Measurements from ENCODE around the gene CCDC177.

CCDC177 gene

DNA sequence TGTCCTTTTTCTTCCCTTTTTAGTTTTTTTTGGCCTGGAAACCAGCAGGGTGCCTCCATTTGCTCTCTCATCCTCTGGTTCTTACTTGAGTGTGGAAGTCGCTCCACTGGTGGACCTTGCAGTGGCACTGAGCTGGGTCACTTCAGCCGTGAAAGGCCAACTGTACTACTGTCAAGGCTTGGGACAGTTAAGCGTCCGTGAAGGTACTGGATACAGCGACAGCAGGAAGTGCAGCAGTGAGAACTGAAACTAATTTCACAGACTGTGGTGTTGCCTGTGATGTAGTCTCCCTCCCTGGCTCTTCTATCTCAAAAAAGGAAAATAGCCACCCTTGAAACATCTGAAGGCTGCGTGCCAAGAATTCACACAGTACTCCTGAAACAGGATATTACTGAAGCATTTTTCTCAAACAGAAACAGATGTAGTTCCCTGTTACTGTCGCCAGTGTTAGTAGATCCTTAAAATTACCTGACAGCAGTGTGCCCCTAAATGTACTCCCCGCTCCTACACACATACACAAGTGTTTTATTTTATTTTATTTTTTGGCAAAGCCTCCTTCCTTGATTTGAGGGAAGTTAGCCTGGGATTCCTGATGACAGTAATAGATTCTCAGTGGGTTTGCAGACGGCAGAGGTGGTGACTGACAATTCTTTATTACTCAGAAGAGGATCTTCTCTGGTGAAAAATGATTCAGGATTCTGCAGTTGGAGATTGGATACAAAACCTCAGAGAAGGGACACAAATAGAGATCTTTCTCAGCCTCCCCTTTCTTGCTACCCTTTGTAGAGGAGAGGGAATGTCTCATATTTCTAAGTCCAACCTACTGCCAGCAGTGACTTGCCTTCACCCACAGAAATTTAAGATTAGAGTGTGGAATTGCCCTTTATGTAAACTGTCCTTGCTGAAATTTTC, 41.1 kb upstream of the CCDC177 start (continued):
- TF ChIP-seq GLIS1 (tag by site-specific recombination; IDR thresholded peaks at IDR 0.05) (no peak), ZNF48 (tag by site-specific recombination; IDR thresholded peaks at IDR 0.05) (no peak), ZNF146 (tag by site-specific recombination; IDR thresholded peaks at IDR 0.05) (no peak), ZFP41 (tag by site-specific recombination; IDR thresholded peaks at IDR 0.05; ENCODE audit: borderline replicate concordance) (no peak), ZSCAN16 (tag by site-specific recombination; IDR thresholded peaks at IDR 0.05) (no peak), ZIC2 (tag by site-specific recombination; IDR thresholded peaks at IDR 0.05) (no peak), MYNN (tag by site-specific recombination; IDR thresholded peaks at IDR 0.05; ENCODE audit: borderline replicate concordance) (no peak), INSM2 (tag by site-specific recombination; IDR thresholded peaks at IDR 0.05) (no peak), ZNF138 (tag by site-specific recombination; IDR thresholded peaks at IDR 0.05; ENCODE audit: borderline replicate concordance) (no peak)
- TF ChIP-seq, protein P1, sequence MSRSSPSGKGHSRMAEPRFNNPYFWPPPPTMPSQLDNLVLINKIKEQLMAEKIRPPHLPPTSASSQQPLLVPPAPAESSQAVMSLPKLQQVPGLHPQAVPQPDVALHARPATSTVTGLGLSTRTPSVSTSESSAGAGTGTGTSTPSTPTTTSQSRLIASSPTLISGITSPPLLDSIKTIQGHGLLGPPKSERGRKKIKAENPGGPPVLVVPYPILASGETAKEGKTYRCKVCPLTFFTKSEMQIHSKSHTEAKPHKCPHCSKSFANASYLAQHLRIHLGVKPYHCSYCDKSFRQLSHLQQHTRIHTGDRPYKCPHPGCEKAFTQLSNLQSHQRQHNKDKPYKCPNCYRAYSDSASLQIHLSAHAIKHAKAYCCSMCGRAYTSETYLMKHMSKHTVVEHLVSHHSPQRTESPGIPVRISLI (tag by site-specific recombination; IDR thresholded peaks at IDR 0.05) = no peak
- TF ChIP-seq, protein P2, sequence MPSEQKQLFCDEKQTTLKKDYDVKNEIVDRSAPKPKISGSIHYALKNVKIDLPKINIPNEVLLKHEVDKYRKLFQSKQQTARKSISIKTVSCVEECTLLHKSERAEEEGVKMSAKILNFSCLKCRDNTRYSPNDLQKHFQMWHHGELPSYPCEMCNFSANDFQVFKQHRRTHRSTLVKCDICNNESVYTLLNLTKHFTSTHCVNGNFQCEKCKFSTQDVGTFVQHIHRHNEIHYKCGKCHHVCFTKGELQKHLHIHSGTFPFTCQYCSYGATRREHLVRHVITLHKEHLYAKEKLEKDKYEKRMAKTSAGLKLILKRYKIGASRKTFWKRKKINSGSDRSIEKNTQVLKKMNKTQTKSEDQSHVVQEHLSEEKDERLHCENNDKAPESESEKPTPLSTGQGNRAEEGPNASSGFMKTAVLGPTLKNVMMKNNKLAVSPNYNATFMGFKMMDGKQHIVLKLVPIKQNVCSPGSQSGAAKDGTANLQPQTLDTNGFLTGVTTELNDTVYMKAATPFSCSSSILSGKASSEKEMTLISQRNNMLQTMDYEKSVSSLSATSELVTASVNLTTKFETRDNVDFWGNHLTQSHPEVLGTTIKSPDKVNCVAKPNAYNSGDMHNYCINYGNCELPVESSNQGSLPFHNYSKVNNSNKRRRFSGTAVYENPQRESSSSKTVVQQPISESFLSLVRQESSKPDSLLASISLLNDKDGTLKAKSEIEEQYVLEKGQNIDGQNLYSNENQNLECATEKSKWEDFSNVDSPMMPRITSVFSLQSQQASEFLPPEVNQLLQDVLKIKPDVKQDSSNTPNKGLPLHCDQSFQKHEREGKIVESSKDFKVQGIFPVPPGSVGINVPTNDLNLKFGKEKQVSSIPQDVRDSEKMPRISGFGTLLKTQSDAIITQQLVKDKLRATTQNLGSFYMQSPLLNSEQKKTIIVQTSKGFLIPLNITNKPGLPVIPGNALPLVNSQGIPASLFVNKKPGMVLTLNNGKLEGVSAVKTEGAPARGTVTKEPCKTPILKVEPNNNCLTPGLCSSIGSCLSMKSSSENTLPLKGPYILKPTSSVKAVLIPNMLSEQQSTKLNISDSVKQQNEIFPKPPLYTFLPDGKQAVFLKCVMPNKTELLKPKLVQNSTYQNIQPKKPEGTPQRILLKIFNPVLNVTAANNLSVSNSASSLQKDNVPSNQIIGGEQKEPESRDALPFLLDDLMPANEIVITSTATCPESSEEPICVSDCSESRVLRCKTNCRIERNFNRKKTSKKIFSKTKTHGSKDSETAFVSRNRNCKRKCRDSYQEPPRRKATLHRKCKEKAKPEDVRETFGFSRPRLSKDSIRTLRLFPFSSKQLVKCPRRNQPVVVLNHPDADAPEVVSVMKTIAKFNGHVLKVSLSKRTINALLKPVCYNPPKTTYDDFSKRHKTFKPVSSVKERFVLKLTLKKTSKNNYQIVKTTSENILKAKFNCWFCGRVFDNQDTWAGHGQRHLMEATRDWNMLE (tag by site-specific recombination; conservative IDR thresholded peaks at IDR 0.05; ENCODE audit: low read depth) = no peak
- TF ChIP-seq, protein P3, sequence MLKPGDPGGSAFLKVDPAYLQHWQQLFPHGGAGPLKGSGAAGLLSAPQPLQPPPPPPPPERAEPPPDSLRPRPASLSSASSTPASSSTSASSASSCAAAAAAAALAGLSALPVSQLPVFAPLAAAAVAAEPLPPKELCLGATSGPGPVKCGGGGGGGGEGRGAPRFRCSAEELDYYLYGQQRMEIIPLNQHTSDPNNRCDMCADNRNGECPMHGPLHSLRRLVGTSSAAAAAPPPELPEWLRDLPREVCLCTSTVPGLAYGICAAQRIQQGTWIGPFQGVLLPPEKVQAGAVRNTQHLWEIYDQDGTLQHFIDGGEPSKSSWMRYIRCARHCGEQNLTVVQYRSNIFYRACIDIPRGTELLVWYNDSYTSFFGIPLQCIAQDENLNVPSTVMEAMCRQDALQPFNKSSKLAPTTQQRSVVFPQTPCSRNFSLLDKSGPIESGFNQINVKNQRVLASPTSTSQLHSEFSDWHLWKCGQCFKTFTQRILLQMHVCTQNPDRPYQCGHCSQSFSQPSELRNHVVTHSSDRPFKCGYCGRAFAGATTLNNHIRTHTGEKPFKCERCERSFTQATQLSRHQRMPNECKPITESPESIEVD (tag by site-specific recombination; IDR thresholded peaks at IDR 0.05) = no peak
- TF ChIP-seq, protein P4, sequence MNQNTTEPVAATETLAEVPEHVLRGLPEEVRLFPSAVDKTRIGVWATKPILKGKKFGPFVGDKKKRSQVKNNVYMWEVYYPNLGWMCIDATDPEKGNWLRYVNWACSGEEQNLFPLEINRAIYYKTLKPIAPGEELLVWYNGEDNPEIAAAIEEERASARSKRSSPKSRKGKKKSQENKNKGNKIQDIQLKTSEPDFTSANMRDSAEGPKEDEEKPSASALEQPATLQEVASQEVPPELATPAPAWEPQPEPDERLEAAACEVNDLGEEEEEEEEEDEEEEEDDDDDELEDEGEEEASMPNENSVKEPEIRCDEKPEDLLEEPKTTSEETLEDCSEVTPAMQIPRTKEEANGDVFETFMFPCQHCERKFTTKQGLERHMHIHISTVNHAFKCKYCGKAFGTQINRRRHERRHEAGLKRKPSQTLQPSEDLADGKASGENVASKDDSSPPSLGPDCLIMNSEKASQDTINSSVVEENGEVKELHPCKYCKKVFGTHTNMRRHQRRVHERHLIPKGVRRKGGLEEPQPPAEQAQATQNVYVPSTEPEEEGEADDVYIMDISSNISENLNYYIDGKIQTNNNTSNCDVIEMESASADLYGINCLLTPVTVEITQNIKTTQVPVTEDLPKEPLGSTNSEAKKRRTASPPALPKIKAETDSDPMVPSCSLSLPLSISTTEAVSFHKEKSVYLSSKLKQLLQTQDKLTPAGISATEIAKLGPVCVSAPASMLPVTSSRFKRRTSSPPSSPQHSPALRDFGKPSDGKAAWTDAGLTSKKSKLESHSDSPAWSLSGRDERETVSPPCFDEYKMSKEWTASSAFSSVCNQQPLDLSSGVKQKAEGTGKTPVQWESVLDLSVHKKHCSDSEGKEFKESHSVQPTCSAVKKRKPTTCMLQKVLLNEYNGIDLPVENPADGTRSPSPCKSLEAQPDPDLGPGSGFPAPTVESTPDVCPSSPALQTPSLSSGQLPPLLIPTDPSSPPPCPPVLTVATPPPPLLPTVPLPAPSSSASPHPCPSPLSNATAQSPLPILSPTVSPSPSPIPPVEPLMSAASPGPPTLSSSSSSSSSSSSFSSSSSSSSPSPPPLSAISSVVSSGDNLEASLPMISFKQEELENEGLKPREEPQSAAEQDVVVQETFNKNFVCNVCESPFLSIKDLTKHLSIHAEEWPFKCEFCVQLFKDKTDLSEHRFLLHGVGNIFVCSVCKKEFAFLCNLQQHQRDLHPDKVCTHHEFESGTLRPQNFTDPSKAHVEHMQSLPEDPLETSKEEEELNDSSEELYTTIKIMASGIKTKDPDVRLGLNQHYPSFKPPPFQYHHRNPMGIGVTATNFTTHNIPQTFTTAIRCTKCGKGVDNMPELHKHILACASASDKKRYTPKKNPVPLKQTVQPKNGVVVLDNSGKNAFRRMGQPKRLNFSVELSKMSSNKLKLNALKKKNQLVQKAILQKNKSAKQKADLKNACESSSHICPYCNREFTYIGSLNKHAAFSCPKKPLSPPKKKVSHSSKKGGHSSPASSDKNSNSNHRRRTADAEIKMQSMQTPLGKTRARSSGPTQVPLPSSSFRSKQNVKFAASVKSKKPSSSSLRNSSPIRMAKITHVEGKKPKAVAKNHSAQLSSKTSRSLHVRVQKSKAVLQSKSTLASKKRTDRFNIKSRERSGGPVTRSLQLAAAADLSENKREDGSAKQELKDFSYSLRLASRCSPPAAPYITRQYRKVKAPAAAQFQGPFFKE (tag by site-specific recombination; IDR thresholded peaks at IDR 0.05; ENCODE audit: borderline replicate concordance) = no peak

Measured in HEK293 (cell line).